GM21619 (cell line): ENCODE results near the gene FGF9.

ENCODE experiments used
- ATAC-seq: cut with Tn5 transposase; IDR thresholded peaks from one replicate; pipeline ENCODE4 v1.9.1; 2021; ENCODE audit not compliant: unreplicated experiment

The FGF9 gene

GRCh38 chr13:21670883-21671619 lies at the start of gene FGF9:
Gene FGF9, plus strand, starts transcription at chr13:21671073. Its CDS starts 840 bp downstream, at chr13:21671913.
- ATAC-seq = peak; percentile 67

- ATAC-seq = no peak
Observed at GRCh38 chr13:21625366-21625765, 45.5 kb upstream of the FGF9 start.

GRCh38 chr13:21632196-21632595 lies 38.7 kb upstream of the FGF9 start:
- ATAC-seq = no peak

- no peak for ATAC-seq
Observed at GRCh38 chr13:21636656-21637055, 34.2 kb upstream of the FGF9 start.

- no peak for ATAC-seq
Observed at GRCh38 chr13:21637296-21637695, 33.6 kb upstream of the FGF9 start.

- ATAC-seq = no peak
Observed at GRCh38 chr13:21638319-21639282, 32.3 kb upstream of the FGF9 start.

GRCh38 chr13:21639561-21639960 lies 31.3 kb upstream of the FGF9 start:
- ATAC-seq = no peak

- ATAC-seq = no peak
Observed at GRCh38 chr13:21641629-21642028, 29.2 kb upstream of the FGF9 start.

GRCh38 chr13:21657538-21657937 lies 13.3 kb upstream of the FGF9 start:
- no peak for ATAC-seq

GRCh38 chr13:21659087-21659486 lies 11.8 kb upstream of the FGF9 start:
- ATAC-seq = no peak

- ATAC-seq = no peak
Observed at GRCh38 chr13:21661097-21661909, 9.6 kb upstream of the FGF9 start.

GRCh38 chr13:21663197-21663596 lies 7.7 kb upstream of the FGF9 start:
- no peak for ATAC-seq

- ATAC-seq = no peak
Observed at GRCh38 chr13:21668732-21669275, 2.1 kb upstream of the FGF9 start.

- ATAC-seq = peak; percentile 28
Observed at GRCh38 chr13:21670006-21670882, 629 bp upstream of the FGF9 start.

- no peak for ATAC-seq
Observed at GRCh38 chr13:21671620-21672286, 880 bp downstream of the FGF9 start.

- no peak for ATAC-seq
Observed at GRCh38 chr13:21672287-21672680, 1.4 kb downstream of the FGF9 start.

GRCh38 chr13:21672796-21673538 lies 2.1 kb downstream of the FGF9 start:
- no peak for ATAC-seq

GRCh38 chr13:21673539-21673788 lies 2.6 kb downstream of the FGF9 start:
- no peak for ATAC-seq
